Motor neuron (in vitro differentiated cells): Measurements from ENCODE around the gene LRRC19. TPM values are rescaled to one million over a fixed set of nuclear protein-coding genes. Genes with fewer than 3 reads are reported as not detected.

Experiments used
- ATAC-seq, 8 experiments: fragments of 200-7000 bp; cut with Tn5 transposase; replicated peaks in 6 of 8; 2 replicates each; pipeline ENCODE4 v1.8.0; 2021; ENCODE audit warnings: mild to moderate bottlenecking in 8 of 8, moderate library complexity in 8 of 8
- H3K27ac ChIP-seq, 2 donors: fragments of 250-450 bp; sonication (Bioruptor Pico); 2 replicates each; pipeline ENCODE4 v1.9.0; 2021; ENCODE audit warnings: antibody characterized with exemption in 2 of 2, mild to moderate bottlenecking in 2 of 2, moderate library complexity in 1 of 2
- H3K4me1 ChIP-seq, 2 donors: fragments of 250-450 bp; sonication (Bioruptor Pico); replicated peaks in 1 of 2; 2 replicates each; pipeline ENCODE4 v1.6.1; 2021; ENCODE audit warnings: antibody characterized with exemption in 2 of 2, mild to moderate bottlenecking in 2 of 2, moderate library complexity in 1 of 2
- H3K4me3 ChIP-seq, 5 donors: fragments of 250-450 bp; sonication (Bioruptor Pico); 2 replicates each; pipeline ENCODE4 v1.9.0; 2021; ENCODE audit warnings: antibody characterized with exemption in 5 of 5, mild to moderate bottlenecking in 5 of 5, moderate library complexity in 4 of 5
- WGBS, 10 experiments: fragments of 450-650 bp; shearing (Covaris generic); methylation state at CpG; one replicate each; pipeline ENCODE4 v1.0.0; 2022; 5-methylcytosine and 5-hydroxymethylcytosine counted together
- in situ Hi-C, 9 experiments: fragments of 400-800 bp; cut with MboI; loops; one replicate each; pipeline ENCODE4 v1.15.0; 2021; ENCODE audit warnings: low sequenced_read_pairs in 9 of 9, low pct_unique_long_range_greater_than_20kb in 2 of 9; ENCODE audit not compliant: unreplicated experiment in 9 of 9
- total RNA-seq, 8 experiments: library from RNA; unstranded; fragments of 300-600 nt; gene quantifications; 2 replicates each; pipeline versions ENCODE4 v1.2.3 to v1.2.4, GENCODE V29; 2022

The LRRC19 gene
- total RNA-seq, 8 experiments from 2014 or later: 0.27 to 3.2 (median 0.39) TPM

DNA sequence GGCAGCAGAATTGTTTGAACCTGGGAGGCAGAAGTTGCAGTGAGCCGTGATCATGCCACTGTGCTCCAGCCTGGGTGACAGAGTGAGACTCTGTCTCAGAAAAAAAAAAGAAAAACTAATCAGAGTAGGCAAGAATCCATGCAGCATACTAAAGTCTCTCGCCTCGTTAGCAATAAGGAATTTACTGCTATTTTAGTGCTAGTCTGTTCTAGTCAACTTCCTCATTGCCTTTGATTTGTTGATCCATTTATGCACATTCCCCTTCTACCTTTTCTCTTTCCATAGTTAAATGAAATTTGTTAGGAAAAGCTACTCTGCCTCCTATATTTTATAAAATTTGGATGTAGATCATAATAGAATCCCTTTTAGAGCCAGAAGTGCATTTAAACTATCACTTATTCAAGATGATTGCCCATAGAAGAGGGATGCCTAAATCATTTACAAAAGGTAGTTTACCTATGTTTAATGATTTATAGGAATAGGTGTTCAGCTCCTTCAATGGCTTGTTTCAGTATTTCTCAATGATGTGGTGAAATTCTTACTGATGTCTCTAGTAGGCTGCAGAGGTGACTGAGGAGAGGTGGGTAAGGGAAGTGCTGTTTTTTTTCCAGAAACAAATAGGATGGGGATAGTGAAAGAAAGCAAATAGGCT is 1.9 kb downstream of the LRRC19 start:
- 69 to 94% (median 80%) methylated on average over 2 to 3 of the region's 3 CpGs; no CpG with 5 or more reads in 5 of the 10 experiments for WGBS, 10 experiments
- no peak for ATAC-seq
- in situ Hi-C loops: no loop called here
- Histone ChIP-seq H3K27ac (no peak overlapping the region), H3K4me1 (no peaks in the 10 kb centered on the region), H3K4me3 (no peak overlapping the region)

GRCh38 chr9:26995810-26996209 is 9.7 kb downstream of the LRRC19 start:
- in situ Hi-C loops: no loop called here
- Histone ChIP-seq H3K4me3 (no peak overlapping the region), H3K27ac (no peak overlapping the region), H3K4me1 (no peaks in the 10 kb centered on the region)
- WGBS, 10 experiments: 40 to 100% (median 80%) methylated on average over 2 of the region's 2 CpGs; no CpG with 5 or more reads in 1 of the 10 experiments
- no peak for ATAC-seq

DNA sequence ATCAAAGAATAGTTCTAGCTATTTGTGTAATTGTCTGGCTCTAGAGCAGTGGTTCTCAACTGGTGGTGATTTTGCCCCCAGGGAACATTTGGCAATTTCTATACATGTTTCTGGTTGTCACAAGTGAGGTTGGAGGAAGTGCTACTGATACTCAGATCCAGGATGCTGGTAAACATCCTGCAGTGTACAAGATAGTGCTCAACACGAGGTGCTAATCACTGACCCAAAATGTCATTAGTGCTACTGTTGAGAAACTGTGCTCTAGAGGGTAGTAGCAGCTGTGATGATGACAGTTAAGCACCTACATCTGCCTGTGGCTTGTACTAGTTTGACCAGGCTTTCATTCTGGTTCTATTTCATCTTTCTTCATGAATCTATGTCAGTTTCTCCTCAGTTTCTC is 22.1 kb downstream of the LRRC19 start:
- Histone ChIP-seq H3K4me1 (no peaks in the 10 kb centered on the region), H3K4me3 (no peak overlapping the region), H3K27ac (no peak overlapping the region)
- WGBS, 10 experiments: 40 to 83% (median 56%) methylated on average over 1 of the region's 1 CpG; no CpG with 5 or more reads in 5 of the 10 experiments
- no peak for ATAC-seq
- in situ Hi-C loops: no loop called here

- in situ Hi-C loops: no loop called here
- Histone ChIP-seq H3K27ac (no peak overlapping the region), H3K4me1 (no peaks in the 10 kb centered on the region), H3K4me3 (no peak overlapping the region)
- peak in 4 of 8 experiments; percentile 14 to 85 (median 70) for ATAC-seq
- WGBS, 10 experiments: 59 to 100% (median 88%) methylated on average over 1 to 18 of the region's 18 CpGs
These were observed 29.5 kb downstream of the LRRC19 start for GRCh38 chr9:26975728-26976707.

DNA sequence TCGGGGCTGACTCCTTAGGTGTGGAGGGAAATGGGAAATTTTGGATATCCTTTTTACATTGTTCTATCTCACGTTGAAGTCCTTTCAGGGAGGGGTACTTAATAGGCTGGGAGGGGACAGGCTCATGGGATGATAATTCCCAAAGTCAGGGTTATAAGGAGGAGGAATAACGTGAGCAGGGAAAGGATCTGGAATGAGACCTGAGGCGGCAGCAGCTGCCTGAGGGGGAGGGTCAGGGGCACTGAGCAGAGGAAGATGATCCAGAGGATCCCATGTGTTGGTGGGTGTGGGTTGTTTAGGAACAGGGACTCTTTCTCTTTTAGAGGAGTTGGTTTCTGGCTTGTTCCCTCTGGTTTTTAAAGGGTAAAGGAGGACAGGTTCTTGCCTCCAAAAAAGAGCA is 30.5 kb downstream of the LRRC19 start:
- no peak overlapping the region for H3K27ac ChIP-seq

DNA sequence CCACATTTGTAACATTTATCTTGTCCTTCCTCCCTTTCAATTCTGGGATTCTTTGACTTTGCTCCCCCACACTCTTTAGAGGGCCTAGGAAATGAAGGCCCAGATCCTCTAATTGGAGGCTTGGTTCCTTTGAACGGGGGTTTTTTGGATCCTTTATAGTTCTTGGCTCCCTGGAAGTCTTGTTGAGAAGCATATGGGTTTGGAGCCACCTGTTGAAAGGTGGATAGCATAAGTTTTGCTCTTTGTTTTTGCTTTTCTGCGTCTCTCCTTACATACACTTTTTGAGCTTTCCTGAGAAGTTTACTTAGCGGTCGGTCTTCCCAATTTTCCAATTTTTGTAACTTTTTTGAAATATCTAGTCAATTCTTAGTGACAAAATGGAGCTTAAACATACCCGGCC is 31.5 kb downstream of the LRRC19 start:
- 85 to 100% (median 96%) methylated on average over 3 to 5 of the region's 5 CpGs; no CpG with 5 or more reads in 1 of the 10 experiments for WGBS, 10 experiments
- in situ Hi-C loops: no loop called here
- Histone ChIP-seq H3K4me1 (no peaks in the 10 kb centered on the region), H3K27ac (no peak overlapping the region), H3K4me3 (no peak overlapping the region)
- ATAC-seq: no peak

More for the DNA sequence above, 30.5 kb downstream of the LRRC19 start:
- no peak for ATAC-seq
- Histone ChIP-seq H3K4me1 (no peaks in the 10 kb centered on the region), H3K4me3 (no peak overlapping the region)
- WGBS, 10 experiments: 50 to 100% (median 83%) methylated on average over 1 to 4 of the region's 4 CpGs; no CpG with 5 or more reads in 3 of the 10 experiments
- in situ Hi-C loops: no loop called here

- in situ Hi-C loops: no loop called here
- Histone ChIP-seq H3K27ac (no peak overlapping the region), H3K4me3 (no peak overlapping the region), H3K4me1 (no peaks in the 10 kb centered on the region)
- WGBS, 10 experiments: 100% methylated on average over 1 of the region's 1 CpG; no CpG with 5 or more reads in 2 of the 10 experiments
- ATAC-seq: no peak
These were observed 33.8 kb downstream of the LRRC19 start for GRCh38 chr9:26971721-26972120.

DNA sequence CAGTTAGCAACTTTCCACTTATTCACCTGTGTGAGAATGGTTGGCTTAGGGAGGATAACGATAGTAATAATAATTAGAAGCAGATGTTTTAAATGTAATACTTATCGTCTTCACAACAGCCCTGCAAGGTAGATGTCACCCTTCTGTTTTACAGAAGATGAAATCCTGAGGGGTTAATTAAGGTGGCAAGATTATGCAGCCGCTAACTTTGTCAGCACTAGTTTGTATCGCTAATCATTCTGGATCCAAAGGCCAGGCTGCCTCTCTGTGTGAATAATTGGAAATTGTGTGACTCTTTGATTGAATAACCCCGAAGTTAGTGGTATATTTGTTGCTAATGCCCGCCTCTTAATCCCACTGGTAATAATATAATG is 48.6 kb downstream of the LRRC19 start:
- Histone ChIP-seq H3K27ac (peak overlapping the region; percentile 54 to 82), H3K4me3 (peak overlapping the region; percentile 42 to 64 (median 52)), H3K4me1 (peaks cover 7 to 8% of the 10 kb centered on the region in 2 donors)
- WGBS, 10 experiments: 7 to 60% (median 23%) methylated on average over 2 to 5 of the region's 6 CpGs; no CpG with 5 or more reads in 3 of the 10 experiments
- in situ Hi-C loops: no loop called here
- ATAC-seq: no peak

DNA sequence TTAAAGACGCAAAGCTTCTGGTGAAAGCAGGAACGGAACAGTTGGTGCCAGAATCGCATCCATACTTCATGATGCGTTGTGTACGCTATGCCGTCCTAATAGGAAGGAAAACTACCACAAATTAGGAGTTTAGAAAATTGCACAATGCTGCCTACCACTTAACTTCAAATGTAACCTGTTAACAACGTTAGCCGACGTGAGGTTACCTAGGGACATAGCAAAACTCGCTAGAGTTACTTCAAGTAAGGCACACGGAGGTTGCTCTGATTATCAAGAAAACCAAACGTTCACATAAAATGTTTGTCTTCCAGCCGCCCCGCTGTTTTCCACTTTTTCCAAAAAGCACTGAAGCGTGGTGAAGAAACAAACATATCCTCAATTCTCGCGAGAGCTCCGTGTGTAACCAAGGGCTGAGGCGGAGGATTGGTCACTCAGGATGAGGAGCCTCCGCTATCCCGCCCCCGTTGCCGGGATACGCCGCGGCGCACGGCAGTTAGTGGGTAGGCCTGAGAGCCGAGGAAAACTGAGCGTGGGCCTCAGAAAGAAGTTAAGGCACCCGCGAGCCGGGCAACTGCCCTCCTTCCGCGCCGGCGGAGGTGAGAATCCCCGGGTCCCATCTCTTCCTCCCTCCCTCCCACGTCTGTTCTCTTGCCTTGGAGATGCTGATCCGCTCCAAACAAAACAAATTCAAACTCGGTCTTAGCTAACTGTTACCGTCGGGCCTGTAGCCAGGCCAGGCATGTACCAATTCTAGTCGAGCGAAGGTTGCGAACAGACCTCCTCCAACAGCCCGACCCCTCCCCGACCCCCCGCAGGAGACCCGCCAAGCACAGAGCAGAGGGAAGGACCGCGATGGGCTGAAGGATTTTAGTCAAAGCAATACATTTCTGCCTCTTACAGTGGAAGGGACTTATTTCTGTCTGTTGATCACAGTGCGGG is 49.3 kb downstream of the LRRC19 start, which contains the start of gene IFT74:
IFT74 (plus strand) TSS at position 492 of the 939 bp plus-strand sequence. CDS start 5,556 bp downstream, outside the sequence.
- Histone ChIP-seq H3K4me1 (peaks cover 7 to 8% of the 10 kb centered on the region in 2 donors), H3K27ac (peak within 1 kb of the TSS; percentile 54 to 82), H3K4me3 (peak within 1 kb of the TSS; percentile 42 to 64 (median 52))
- in situ Hi-C loops: no loop called here
- ATAC-seq: peak; percentile 99 to 100 (median 100)
- 0 to 24% (median 4%) methylated on average over 1 to 22 of the region's 53 CpGs for WGBS, 10 experiments

DNA sequence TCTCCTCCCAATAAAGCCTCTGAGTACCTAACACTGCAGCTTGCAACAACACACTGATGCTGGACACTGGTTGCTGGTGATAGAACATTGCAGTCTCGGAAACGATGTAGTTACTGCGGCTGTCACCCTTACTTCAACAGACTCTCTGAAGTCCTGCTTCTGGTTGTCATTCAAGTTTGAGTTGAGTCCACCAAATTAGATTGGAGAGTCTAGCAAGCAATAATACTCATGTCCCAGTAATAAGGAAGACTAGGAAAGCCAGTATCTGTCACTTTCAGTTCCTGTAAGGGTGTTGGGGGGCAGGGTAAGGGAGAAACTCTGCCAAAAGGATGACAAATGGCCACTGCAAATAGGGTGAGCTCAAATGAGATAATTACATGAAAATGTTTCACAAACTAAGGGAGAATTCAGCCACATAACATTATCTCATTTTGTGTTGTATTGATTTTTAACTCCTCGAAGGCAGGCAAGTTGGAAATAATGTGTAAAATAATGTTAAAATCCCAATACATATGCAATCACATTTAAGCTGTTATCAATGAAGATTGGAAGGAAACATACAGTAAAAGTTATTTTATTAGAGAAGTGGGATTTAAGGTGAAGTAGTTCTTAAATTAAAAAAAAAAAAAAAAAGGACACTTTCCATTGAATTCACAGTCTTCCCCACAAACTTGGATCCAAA is 50.1 kb downstream of the LRRC19 start:
- Histone ChIP-seq H3K4me3 (peak overlapping the region; percentile 42 to 64 (median 52)), H3K27ac (no peak overlapping the region), H3K4me1 (peaks cover 7 to 8% of the 10 kb centered on the region in 2 donors)
- in situ Hi-C loops: no loop called here
- ATAC-seq: peak in 1 of 8 experiments; percentile 2
- 11 to 77% (median 71%) methylated on average over 1 to 4 of the region's 4 CpGs for WGBS, 10 experiments

DNA sequence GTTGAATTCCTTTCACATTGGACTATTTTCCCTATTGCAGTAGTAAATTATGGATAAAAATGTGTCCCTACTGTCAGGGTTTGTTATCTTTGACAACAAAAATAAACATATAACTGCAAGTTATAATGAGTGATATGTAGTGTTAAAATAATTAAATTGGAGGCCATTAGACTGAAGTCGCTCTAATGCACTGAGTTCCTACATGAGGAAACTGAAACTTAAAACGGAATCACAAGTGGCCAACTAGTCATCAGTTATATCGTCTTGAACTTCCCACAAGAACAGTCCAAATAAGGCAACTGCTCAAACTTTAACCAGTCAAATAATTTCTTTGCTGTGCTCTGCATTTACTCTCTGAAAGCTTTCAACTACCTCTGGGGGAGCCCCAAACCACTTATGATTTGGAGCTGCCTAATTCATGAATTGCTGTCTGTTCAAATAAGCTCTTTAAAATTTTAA is 51.4 kb downstream of the LRRC19 start:
- in situ Hi-C loops: no loop called here
- Histone ChIP-seq H3K4me3 (no peak overlapping the region), H3K27ac (no peak overlapping the region), H3K4me1 (peaks cover 7 to 8% of the 10 kb centered on the region in 2 donors)
- 79 to 100% (median 86%) methylated on average over 1 to 3 of the region's 3 CpGs; no CpG with 5 or more reads in 3 of the 10 experiments for WGBS, 10 experiments
- ATAC-seq: no peak

DNA sequence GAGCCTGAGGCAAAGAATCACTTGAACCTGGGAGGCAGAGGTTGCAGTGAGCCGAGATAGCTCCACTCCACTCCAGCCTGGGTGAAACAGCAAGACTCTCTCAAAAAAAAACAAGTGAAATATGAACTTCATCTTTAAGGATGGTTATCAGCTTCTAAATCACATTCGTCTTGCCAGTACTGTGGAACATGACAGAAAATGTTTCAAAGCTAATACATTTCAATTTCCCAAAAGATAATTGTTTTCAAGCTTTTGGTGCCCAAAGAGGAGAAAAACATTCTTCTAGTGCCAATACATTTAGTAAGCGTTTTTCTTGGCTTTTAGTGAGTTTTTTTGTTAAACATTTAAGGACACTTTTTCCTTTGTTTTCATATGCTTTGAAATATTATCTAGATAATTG is 53.7 kb downstream of the LRRC19 start:
- Histone ChIP-seq H3K27ac (no peak overlapping the region), H3K4me1 (peaks cover 3 to 4% of the 10 kb centered on the region in 2 donors), H3K4me3 (no peak overlapping the region)
- in situ Hi-C loops: no loop called here
- no peak for ATAC-seq
- 46 to 90% (median 85%) methylated on average over 1 to 3 of the region's 3 CpGs; no CpG with 5 or more reads in 1 of the 10 experiments for WGBS, 10 experiments
